ENCODE measurements around the gene NRCAM.
A peak's percentile ranks its signal among the peaks of the same experiment; 100 is the strongest.

NRCAM gene

GRCh38 chr7:108453320-108453719 is 2.9 kb downstream of the NRCAM start:
- H3K27me3 ChIP-seq (ENCODE audit: insufficient read depth, poor library complexity, severe bottlenecking): peaks cover 53% of the 10 kb centered on the region
- no peak for ATAC-seq (ENCODE audit: low read depth)
- no peak overlapping the region for H3K4me3 ChIP-seq (ENCODE audit: severe bottlenecking)

GRCh38 chr7:108452707-108453106 is 3.5 kb downstream of the NRCAM start:
- ATAC-seq (ENCODE audit: low read depth): peak; percentile 32; the same call in 1 of the 3 replicates
- H3K9me3 ChIP-seq (ENCODE audit: severe bottlenecking): no peaks in the 10 kb centered on the region
- H3K4me3 ChIP-seq (ENCODE audit: severe bottlenecking): no peak overlapping the region
- H3K27ac ChIP-seq (ENCODE audit: poor library complexity, severe bottlenecking): no peak overlapping the region
- H3K36me3 ChIP-seq (ENCODE audit: low read depth): no peaks in the 10 kb centered on the region
- peaks cover 47% of the 10 kb centered on the region for H3K27me3 ChIP-seq (ENCODE audit: insufficient read depth, poor library complexity, severe bottlenecking)
- TF ChIP-seq CTCF (IDR thresholded peaks at IDR 0.05; ENCODE audit: poor library complexity, severe bottlenecking): peak; percentile 40
- no peaks in the 10 kb centered on the region for H3K4me1 ChIP-seq (ENCODE audit: insufficient read depth, poor library complexity, severe bottlenecking)
- no peak for DNase-seq (ENCODE audit: low spot score)

More at GRCh38 chr7:108453320-108453719, 2.9 kb downstream of the NRCAM start:
- Histone ChIP-seq H3K27ac (ENCODE audit: poor library complexity, severe bottlenecking) (no peak overlapping the region), H3K4me1 (ENCODE audit: insufficient read depth, poor library complexity, severe bottlenecking) (no peaks in the 10 kb centered on the region), H3K36me3 (ENCODE audit: low read depth) (no peaks in the 10 kb centered on the region), H3K9me3 (ENCODE audit: severe bottlenecking) (no peaks in the 10 kb centered on the region)
- no peak for TF ChIP-seq CTCF (IDR thresholded peaks at IDR 0.05; ENCODE audit: poor library complexity, severe bottlenecking)
- DNase-seq (ENCODE audit: low spot score): no peak

DNA sequence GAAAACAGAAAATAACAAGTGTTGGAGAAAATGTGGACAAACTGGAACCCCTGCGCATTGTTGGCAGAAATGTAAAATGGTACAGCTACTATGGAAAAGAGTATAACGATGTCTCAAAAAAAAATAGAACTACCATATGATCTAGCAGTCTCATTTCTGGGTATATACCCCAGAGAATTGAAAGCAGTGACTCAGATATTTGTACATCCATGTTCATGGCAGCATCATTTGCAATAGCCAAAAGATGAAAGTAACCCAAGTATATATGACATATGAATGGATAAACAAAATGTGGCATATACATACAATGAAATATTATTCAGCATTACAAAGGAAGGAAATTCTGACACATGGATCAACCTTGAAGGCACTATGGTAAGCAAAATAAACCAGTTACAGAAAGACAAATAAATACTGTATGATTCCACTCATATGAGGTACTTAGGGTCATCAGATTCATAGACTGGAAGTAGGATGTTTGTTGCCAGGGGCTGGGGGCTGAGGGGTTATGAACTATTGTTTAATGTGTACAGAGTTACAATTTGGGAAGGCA is 4.9 kb downstream of the NRCAM start:
- no peaks in the 10 kb centered on the region for H3K4me1 ChIP-seq (ENCODE audit: insufficient read depth, poor library complexity, severe bottlenecking)
- H3K4me3 ChIP-seq (ENCODE audit: severe bottlenecking): no peak overlapping the region
- TF ChIP-seq CTCF (IDR thresholded peaks at IDR 0.05; ENCODE audit: poor library complexity, severe bottlenecking): no peak
- DNase-seq (ENCODE audit: low spot score): no peak
- no peaks in the 10 kb centered on the region for H3K9me3 ChIP-seq (ENCODE audit: severe bottlenecking)
- peaks cover 36% of the 10 kb centered on the region for H3K27me3 ChIP-seq (ENCODE audit: insufficient read depth, poor library complexity, severe bottlenecking)
- H3K36me3 ChIP-seq (ENCODE audit: low read depth): no peaks in the 10 kb centered on the region
- no peak overlapping the region for H3K27ac ChIP-seq (ENCODE audit: poor library complexity, severe bottlenecking)
- no peak for ATAC-seq (ENCODE audit: low read depth)

DNA sequence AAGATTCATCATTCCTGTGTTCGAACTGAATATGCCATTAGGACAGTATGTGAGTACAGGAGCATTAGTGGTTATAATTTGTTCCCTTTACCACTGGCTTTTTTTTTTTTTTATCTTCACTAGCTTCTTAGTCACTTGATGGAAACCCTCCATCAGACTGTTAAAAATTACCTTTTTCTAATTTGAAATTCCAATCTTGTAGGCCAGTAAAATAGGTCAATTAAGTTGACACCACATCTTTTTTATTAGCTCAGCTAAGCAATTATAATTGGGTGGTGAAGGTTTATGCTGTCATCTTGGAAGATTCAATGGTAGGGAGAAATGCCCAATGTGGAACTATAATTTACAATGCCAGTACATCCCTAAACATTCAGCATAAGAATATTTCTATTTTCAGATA is 6.1 kb downstream of the NRCAM start:
- DNase-seq (ENCODE audit: low spot score): no peak
- ATAC-seq (ENCODE audit: low read depth): no peak
- TF ChIP-seq CTCF (IDR thresholded peaks at IDR 0.05; ENCODE audit: poor library complexity, severe bottlenecking): no peak
- Histone ChIP-seq H3K27ac (ENCODE audit: poor library complexity, severe bottlenecking) (no peak overlapping the region), H3K9me3 (ENCODE audit: severe bottlenecking) (no peaks in the 10 kb centered on the region), H3K36me3 (ENCODE audit: low read depth) (no peaks in the 10 kb centered on the region), H3K27me3 (ENCODE audit: insufficient read depth, poor library complexity, severe bottlenecking) (peaks cover 26% of the 10 kb centered on the region), H3K4me1 (ENCODE audit: insufficient read depth, poor library complexity, severe bottlenecking) (no peaks in the 10 kb centered on the region), H3K4me3 (ENCODE audit: severe bottlenecking) (no peak overlapping the region)

- no peak overlapping the region for H3K27ac ChIP-seq (ENCODE audit: poor library complexity, severe bottlenecking)
- ATAC-seq (ENCODE audit: low read depth) (no peak), DNase-seq (ENCODE audit: low spot score) (no peak)
- no peaks in the 10 kb centered on the region for H3K9me3 ChIP-seq (ENCODE audit: severe bottlenecking)
- no peaks in the 10 kb centered on the region for H3K4me1 ChIP-seq (ENCODE audit: insufficient read depth, poor library complexity, severe bottlenecking)
- H3K27me3 ChIP-seq (ENCODE audit: insufficient read depth, poor library complexity, severe bottlenecking): peaks cover 20% of the 10 kb centered on the region
- no peaks in the 10 kb centered on the region for H3K36me3 ChIP-seq (ENCODE audit: low read depth)
- no peak for TF ChIP-seq CTCF (IDR thresholded peaks at IDR 0.05; ENCODE audit: poor library complexity, severe bottlenecking)
- H3K4me3 ChIP-seq (ENCODE audit: severe bottlenecking): no peak overlapping the region
Measured at GRCh38 chr7:108449521-108449920, 6.7 kb downstream of the NRCAM start.

Measured in RWPE2 (cell line).